Smooth muscle cell (in vitro differentiated cells): ENCODE measurements around the gene PIMREG. TPM values are rescaled to one million over a fixed set of nuclear protein-coding genes. Genes with fewer than 3 reads are reported as not detected.
A peak's percentile ranks its signal among the peaks of the same experiment; 100 is the strongest.

ENCODE experiments used
- DNase-seq: peaks from one replicate; lab custom pipeline; 2025; ENCODE audit not compliant: unreplicated experiment; lab: John Stamatoyannopoulos, UW
- H2AFZ ChIP-seq: fragments of 200-600 bp; sonication (generic); 2 replicates; pipeline ENCODE4 v1.6.0; 2016; ENCODE audit warnings: antibody characterized with exemption, low read depth, mild to moderate bottlenecking
- H3F3A ChIP-seq: fragments of 200-600 bp; sonication (generic); 2 replicates; pipeline ENCODE4 v1.6.0; 2017; ENCODE audit warnings: antibody characterized with exemption, low read depth
- H3K27ac ChIP-seq: fragments of 200-600 bp; sonication (generic); 2 replicates; pipeline ENCODE4 v1.5.1; 2016; ENCODE audit warnings: low read depth, mild to moderate bottlenecking
- H3K27me3 ChIP-seq: fragments of 200-600 bp; sonication (generic); 2 replicates; pipeline ENCODE4 v1.6.1; 2016; ENCODE audit warnings: low read depth, mild to moderate bottlenecking
- H3K36me3 ChIP-seq: fragments of 200-600 bp; sonication (generic); 2 replicates; pipeline ENCODE4 v1.5.1; 2016; ENCODE audit warnings: low read depth
- H3K4me1 ChIP-seq: fragments of 200-600 bp; sonication (generic); 2 replicates; pipeline ENCODE4 v1.5.1; 2016; ENCODE audit warnings: low read depth
- H3K4me2 ChIP-seq: fragments of 200-600 bp; sonication (generic); 2 replicates; pipeline ENCODE4 v1.6.0; 2016; ENCODE audit warnings: mild to moderate bottlenecking
- H3K4me3 ChIP-seq: fragments of 200-600 bp; sonication (generic); 2 replicates; pipeline ENCODE4 v1.5.1; 2016; ENCODE audit warnings: mild to moderate bottlenecking
- H3K79me2 ChIP-seq: fragments of 200-600 bp; sonication (generic); 2 replicates; pipeline ENCODE4 v1.6.0; 2016; ENCODE audit warnings: low read depth, mild to moderate bottlenecking
- H3K9ac ChIP-seq: fragments of 200-600 bp; sonication (generic); 2 replicates; pipeline ENCODE4 v1.6.0; 2016; ENCODE audit warnings: low read depth
- H3K9me3 ChIP-seq: fragments of 200-600 bp; sonication (generic); replicated peaks from 2 replicates; pipeline ENCODE4 v1.5.1; 2016; ENCODE audit warnings: low read depth
- H4K20me1 ChIP-seq: fragments of 200-600 bp; sonication (generic); 2 replicates; pipeline ENCODE4 v1.6.0; 2016; ENCODE audit warnings: low read depth
- CTCF ChIP-seq: fragments of 200-600 bp; sonication (generic); IDR thresholded peaks from 2 replicates; pipeline ENCODE4 v1.5.1; 2017; ENCODE audit warnings: borderline replicate concordance, mild to moderate bottlenecking, antibody characterized with exemption; ENCODE audit not compliant: insufficient read depth, poor library complexity, severe bottlenecking
- WGBS: methylation state at CpG from one replicate; pipeline ENCODE4 v1.1.7; 2016; ENCODE audit warnings: low lambda C conversion rate; 5-methylcytosine and 5-hydroxymethylcytosine counted together
- polyA plus RNA-seq: library from polyadenylated mRNA; unstranded; fragments of >200 nt; fragmentation: Nextera tagmentation; extraction: Ambion mirVana; gene quantifications from 2 replicates; pipeline ENCODE4 v1.2.1, GENCODE V29; 2016
- total RNA-seq: library from RNA; depleted of rRNA; stranded (reverse); fragments of >200 nt; gene quantifications from 2 replicates; pipeline ENCODE4 v1.2.3, GENCODE V29; 2014

The PIMREG gene
- total and polyA plus RNA-seq, 2 experiments from 2014 or later = 3.5 to 11.7 TPM

GRCh38 chr17:6488008-6488539, 43.8 kb downstream of the PIMREG start:
- H3K9me3 ChIP-seq = no peaks in the 10 kb centered on the region
- no peaks in the 10 kb centered on the region for H3K27me3 ChIP-seq
- H4K20me1 ChIP-seq = no peaks in the 10 kb centered on the region
- H3K4me2 ChIP-seq = peak overlapping the region; percentile 35
- H3K27ac ChIP-seq = no peak overlapping the region
- H2AFZ ChIP-seq = no peak overlapping the region
- H3K4me3 ChIP-seq = no peak overlapping the region
- no peaks in the 10 kb centered on the region for H3K79me2 ChIP-seq
- H3K4me1 ChIP-seq = peaks cover 11% of the 10 kb centered on the region
- no peak overlapping the region for H3K9ac ChIP-seq
- no peak for TF ChIP-seq CTCF
- 50% methylated on average over 6 of the region's 6 CpGs for WGBS
- DNase-seq = no peak
- H3K36me3 ChIP-seq = no peaks in the 10 kb centered on the region
- no peaks in the 10 kb centered on the region for H3F3A ChIP-seq

- no peaks in the 10 kb centered on the region for H4K20me1 ChIP-seq
- no peak overlapping the region for H2AFZ ChIP-seq
- no peak overlapping the region for H3K9ac ChIP-seq
- H3K27ac ChIP-seq = no peak overlapping the region
- WGBS = 83% methylated on average over 6 of the region's 6 CpGs
- H3K4me2 ChIP-seq = no peak overlapping the region
- no peak for TF ChIP-seq CTCF
- H3K79me2 ChIP-seq = no peaks in the 10 kb centered on the region
- no peak for DNase-seq
- H3F3A ChIP-seq = no peaks in the 10 kb centered on the region
- no peaks in the 10 kb centered on the region for H3K36me3 ChIP-seq
- no peaks in the 10 kb centered on the region for H3K27me3 ChIP-seq
- no peak overlapping the region for H3K4me3 ChIP-seq
- H3K9me3 ChIP-seq = no peaks in the 10 kb centered on the region
- peaks cover 11% of the 10 kb centered on the region for H3K4me1 ChIP-seq
Measured at GRCh38 chr17:6489016-6489550, 44.8 kb downstream of the PIMREG start.

GRCh38 chr17:6491071-6491700, 46.9 kb downstream of the PIMREG start:
- Histone ChIP-seq H3K27ac (no peak overlapping the region), H3K36me3 (no peaks in the 10 kb centered on the region), H3K9ac (no peak overlapping the region), H3K4me3 (no peak overlapping the region), H3K4me2 (no peak overlapping the region), H3K9me3 (no peaks in the 10 kb centered on the region), H3K4me1 (peaks cover 28% of the 10 kb centered on the region), H2AFZ (no peak overlapping the region), H4K20me1 (no peaks in the 10 kb centered on the region), H3K27me3 (no peaks in the 10 kb centered on the region), H3F3A (no peaks in the 10 kb centered on the region), H3K79me2 (no peaks in the 10 kb centered on the region)
- no peak for DNase-seq
- 70% methylated on average over 7 of the region's 7 CpGs for WGBS
- TF ChIP-seq CTCF = no peak
